Iris pigment epithelial cell (primary cell): Measurements from ENCODE around the gene DESI1.
"Not testable (repeated sequence)": the region's sequence is repeated elsewhere in the genome, so short reads cannot be mapped to it uniquely, and the experiment has no call there.

Experiments
- DNase-seq: peaks from one replicate; pipeline ENCODE4 v3.0.0-alpha.2; 2011; ENCODE audit warnings: low read depth

Gene DESI1

DNA sequence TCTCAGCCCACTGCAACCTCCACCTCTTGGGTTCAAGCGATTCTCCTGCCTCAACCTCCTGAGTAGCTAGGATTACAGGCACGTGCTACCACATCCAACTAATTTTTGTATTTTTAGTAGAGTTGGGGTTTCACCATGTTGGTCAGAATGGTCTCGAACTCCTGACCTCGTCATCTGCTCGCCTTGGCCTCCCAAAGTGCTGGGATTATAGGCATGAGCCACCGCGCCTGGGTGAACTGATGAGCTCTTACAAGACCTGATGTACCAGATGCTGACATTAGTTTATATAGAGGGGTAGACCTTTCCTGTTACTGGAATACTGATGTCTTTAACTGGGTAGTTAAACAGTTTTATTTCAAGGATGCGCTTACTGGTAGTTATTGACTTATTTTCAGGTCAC lies 13.8 kb upstream of the DESI1 start:
- not testable (repeated sequence) for DNase-seq

DNA sequence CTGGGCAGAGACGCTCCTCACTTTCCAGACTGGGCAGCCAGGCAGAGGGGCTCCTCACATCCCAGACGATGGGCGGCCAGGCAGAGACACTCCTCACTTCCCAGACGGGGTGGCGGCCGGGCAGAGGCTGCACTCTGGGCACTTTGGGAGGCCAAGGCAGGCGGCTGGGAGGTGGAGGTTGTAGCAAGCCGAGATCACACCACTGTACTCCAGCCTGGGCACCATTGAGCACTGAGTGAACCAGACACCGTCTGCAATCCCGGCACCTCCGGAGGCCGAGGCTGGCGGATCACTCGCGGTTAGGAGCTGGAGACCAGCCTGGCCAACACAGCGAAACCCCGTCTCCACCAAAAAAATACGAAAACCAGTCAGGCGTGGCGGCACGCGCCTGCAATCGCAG lies 10.8 kb upstream of the DESI1 start:
- DNase-seq = not testable (repeated sequence)

DNA sequence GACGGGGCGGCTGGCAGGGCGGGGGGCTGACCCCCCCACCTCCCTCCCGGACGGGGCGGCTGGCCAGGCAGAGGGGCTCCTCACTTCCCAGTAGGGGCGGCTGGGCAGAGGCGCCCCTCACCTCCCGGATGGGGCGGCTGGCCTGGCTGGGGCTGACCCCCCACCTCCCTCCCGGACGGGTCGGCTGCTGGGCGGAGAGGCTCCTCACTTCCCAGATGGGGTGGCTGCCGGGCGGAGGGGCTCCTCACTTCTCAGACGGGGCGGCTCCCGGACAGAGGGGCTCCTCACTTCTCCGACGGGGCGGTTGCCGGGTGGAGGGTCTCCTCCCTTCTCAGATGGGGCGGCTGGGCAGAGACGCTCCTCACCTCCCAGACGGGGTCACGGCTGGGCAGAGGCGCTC lies 10.3 kb upstream of the DESI1 start:
- not testable (repeated sequence) for DNase-seq

DNA sequence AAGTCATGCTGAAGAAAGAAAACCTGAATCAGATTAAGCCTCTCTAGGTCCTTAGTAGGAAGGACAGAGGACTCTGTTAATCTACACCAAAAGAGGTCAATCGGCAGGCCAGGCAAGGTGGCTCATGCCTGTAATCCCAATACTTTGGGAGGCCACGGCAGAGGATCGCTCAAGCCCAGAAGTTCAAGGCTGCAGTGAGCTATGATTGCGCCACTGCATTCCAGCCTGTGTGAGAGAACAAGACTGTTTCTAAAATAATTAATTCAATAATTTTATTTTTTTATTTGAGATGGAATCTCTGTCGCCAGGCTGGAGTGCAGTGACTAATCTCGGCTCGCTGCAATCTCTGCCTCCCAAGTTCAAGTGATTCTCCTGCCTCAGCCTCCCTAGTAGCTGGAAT lies 4.7 kb upstream of the DESI1 start:
- DNase-seq = peak; percentile 9

DNA sequence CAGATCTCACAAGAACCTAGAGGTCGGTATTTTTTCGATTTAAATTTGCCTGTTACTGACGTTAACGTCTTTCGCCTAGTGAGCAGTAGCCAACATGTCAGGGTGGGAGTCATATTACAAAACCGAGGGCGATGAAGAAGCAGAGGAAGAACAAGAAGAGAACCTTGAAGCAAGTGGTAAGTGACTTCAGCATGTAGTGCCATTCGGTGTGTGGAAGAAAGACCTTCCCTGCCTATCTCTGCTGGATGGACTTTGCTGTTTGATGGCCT lies 1.0 kb upstream of the DESI1 start:
- DNase-seq = peak; percentile 68

DNA sequence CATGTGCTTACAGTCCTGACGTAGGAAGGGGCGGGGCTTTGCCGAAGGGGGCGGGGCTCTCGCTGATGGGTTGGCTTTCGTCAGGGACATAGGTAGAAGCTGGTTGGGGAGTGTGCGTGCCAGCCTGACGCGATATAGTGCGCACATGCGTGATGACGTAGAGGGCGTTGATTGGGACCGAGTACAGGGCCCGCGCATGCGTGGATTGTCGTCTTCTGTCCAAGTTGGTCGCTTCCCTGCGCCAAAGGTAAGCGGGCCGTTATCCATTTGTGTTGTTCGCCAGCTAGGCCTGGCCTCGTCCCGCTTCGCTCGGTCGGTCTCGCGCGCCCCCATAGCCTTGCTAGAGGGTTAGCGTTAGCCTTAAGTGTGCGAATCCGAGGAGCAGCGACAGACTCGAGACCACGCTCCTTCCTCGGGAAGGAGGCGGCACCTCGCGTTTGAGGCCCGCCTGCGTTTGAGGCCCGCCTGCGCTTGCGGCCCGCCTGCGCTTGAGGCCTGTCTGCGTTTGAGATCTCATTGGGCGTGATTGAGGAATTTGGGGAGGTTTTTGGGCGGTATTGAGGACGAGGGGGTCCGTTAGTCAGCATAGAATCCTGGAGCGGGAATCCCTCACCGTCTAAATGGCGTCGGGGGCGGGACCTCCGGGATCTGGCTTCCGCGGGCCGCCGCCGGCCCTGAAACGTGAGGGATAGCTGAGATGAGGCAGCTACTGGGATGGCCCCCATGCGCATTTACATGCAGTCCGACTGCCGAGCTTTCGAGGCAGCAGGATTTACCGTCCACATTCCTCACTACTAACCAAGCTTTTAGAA lies 462 bp upstream of the DESI1 start, which contains the start of gene XRCC6:
Gene XRCC6, plus strand, starts transcription at position 197 of the 812 bp plus-strand sequence. CDS start 710 bp downstream, outside the sequence.
- DNase-seq = peak; percentile 99

DNA sequence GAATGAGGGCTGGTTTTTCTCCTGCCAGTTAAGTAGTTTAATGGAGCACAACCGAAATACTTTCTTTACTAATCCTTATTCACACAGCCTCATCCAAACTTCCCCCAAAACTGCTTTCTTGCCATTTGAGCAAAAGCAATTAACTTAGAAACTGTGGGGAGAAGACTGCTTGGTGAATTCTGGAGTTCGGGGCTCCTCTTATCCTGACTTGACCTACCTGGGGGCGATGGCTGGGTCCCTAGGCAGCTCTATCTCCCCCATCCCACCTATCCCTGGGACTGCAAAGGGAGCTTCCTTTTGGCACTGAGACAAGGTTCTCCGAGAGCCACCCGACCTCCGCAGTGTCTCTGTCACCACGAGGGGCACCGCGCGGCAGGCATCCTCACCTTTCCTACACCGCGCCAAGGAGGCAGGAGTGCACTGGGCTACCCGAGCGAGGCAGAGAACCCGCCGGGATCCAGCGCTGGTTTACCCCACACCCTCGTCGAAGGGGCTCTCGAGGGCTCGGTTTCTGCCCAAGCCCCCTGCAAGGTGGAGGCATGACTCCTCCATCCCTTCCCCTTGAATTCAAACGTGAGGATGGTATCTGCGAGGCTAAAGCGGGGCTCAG lies 759 bp downstream of the DESI1 start:
- no peak for DNase-seq

DNA sequence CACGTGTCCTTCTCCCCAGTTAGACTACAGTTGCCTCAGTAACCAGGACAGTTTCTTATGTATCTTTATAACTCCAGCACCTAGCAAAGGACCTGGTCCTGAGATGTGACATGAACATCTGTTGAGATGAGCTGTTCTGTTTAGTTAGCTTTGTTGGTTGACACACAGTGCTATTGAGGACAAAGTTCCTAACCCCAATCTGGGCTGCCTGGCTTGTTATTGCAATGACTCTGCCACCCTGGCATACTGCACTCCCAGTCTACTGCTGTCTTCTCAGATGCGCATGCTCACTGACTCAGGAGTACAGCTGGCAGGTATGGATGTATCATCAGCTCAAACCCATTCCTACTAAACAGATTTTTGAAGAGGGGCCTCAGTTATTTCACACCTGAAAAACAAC lies 7.4 kb downstream of the DESI1 start:
- no peak for DNase-seq

DNA sequence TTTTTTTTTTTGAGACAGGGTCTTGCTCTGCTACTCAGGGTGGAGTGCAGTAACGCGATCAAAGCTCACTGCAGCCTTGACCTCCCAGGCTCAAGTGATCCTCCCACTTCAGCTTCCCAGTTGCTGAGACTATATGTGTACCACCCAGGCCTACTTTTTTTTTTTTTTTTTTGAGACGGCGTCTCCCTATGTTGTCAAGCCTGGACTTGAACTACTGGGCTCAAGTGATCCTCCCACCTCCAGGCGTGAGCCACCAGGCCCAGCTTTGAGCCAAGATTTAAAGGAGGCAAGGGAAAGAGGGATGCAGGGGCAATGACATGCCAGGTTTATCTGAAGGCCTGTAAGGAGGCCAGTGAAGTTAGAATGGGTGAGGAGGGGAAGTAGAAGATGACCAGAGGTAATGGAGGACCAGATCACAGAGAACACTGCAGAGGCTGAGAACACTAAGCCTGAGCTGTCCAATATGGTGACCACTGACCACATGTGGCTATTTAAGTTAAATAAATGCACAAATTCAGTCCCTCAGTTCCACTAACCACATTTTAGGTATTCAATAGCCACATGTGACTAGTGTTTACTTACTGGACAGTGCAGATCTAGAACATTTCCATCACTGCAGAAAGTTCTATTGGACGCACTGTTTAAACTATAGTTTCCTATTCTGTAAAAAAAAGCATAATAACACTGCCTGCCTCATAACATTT lies 8.1 kb downstream of the DESI1 start:
- no peak for DNase-seq

DNA sequence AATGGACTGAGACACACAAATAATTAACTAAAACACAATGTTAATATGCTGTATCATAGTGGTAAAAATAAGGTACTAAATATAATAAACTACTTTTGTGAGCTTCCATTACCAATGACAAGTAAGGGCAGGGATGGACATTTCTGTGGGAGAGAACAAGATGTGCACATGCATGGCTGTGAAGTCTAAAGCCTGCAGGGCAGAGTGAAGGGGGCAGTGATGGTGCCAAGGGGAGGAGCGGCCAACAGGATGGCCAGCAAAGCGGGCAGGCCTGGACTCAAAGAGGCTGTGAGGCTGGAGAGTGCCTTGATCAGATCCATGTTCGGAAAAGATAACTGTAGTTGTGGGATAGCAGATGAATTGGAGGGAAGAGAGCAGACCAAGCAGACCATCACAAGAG lies 12.5 kb downstream of the DESI1 start:
- DNase-seq = no peak

DNA sequence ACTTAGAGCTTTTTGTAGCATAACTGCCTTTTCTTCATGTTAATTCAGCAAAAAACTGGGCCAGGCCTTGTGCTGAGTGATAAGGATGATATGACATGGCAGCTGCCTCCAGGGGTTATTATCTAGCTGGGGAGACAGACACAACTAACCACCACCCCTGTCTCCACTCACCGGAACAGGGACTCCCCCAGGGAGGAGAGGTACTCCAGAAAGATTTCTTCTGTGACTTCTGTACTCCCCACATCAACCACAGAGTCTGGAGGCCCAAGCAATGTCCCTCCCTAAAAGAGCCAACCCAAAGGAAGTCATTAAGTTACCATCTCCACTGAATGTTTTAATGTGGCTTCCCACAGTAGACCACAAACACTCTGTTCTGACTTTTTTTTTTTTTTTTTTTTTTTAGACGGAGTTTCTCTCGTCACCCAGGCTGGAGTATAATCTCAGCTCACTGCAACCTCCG lies 16.9 kb downstream of the DESI1 start:
- no peak for DNase-seq

DNA sequence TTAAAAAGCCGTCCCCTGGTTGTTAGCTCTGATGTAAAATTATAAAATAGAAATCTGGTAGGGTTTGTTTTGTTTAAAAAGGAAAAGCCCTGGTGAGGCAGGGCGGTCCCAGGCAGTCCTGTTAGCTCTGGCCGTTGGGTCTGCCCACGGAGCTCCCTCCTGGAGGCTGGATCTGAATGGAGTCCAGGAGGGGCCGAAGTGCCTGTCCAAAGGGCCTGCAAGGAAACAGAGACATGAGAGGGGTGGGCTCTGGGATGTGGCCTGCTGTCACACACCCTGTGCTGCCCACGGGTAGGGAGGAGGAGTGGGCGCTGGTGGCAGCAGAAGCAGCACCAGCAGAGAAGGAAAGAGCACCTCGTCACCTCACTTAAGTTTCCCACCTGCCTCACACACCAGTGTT lies 19.9 kb downstream of the DESI1 start:
- no peak for DNase-seq

DNA sequence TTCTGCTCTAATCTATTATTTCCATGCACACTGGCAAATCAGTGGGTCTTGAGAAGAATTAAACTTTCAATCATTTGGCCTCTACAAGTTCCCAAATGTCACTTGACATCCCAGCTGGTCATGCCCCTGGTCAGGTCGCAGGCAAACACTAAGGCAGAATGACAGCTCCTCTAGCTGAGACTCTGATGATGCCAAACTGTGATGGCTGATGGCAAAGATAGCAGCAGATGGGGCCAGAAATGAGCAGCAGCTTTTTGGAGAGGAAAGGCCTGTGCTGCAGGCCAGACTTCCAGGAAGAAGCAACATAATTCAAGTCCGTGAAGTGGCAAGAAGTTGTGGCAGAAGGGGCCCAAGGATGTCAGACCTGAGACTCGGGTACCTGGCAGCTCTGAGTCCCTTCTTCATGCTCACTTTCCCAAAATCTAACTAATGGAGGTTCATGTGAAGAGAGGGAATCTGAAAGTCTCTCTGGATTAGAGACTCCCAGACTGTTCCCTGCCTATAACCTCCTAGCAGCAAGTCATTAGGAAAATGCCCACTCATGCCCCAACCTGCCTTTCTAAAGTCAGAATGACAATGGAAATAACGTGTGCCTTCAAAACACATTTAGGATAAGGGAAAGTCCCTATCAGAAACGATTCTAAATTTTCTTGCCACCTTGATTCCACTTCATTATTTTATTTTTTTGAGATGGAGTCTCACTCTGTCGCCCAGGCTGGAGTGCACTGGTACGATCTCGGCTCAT lies 21.8 kb downstream of the DESI1 start:
- DNase-seq = no peak

DNA sequence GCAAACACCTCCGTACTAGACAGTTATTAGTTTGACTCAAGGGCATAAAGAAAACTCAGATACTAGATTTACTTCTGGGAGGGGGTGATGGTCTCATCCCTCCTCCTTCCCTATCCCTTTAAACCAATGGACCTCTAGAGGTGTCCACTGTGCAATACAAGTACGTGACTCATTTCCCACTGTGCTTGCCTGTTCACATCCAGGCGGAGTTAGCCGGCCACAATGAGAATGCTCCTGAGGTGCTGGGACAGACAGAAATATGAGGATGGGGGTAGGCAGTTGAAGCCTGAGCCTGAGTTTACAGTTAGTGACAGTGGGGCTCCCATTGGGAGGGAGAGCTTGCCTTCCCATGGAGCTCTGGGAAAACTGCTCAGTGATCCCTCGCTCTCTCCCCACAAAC lies 22.8 kb downstream of the DESI1 start:
- DNase-seq = peak; percentile 90

DNA sequence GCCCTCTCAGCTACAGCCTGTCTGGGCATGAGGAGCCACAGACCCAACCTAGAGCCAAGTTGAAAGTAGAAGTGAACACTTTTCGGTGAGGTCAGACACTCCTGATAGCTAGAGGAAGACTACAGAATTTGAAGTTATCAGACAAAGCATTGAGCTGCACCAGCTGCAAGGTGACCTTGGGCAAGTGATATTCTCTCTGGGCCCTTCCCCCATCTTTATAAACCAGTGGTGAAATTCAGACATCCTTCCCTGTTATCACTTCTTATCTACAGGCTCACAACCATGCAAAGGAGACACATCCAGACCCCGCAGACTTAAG lies 23.2 kb downstream of the DESI1 start:
- DNase-seq = no peak

DNA sequence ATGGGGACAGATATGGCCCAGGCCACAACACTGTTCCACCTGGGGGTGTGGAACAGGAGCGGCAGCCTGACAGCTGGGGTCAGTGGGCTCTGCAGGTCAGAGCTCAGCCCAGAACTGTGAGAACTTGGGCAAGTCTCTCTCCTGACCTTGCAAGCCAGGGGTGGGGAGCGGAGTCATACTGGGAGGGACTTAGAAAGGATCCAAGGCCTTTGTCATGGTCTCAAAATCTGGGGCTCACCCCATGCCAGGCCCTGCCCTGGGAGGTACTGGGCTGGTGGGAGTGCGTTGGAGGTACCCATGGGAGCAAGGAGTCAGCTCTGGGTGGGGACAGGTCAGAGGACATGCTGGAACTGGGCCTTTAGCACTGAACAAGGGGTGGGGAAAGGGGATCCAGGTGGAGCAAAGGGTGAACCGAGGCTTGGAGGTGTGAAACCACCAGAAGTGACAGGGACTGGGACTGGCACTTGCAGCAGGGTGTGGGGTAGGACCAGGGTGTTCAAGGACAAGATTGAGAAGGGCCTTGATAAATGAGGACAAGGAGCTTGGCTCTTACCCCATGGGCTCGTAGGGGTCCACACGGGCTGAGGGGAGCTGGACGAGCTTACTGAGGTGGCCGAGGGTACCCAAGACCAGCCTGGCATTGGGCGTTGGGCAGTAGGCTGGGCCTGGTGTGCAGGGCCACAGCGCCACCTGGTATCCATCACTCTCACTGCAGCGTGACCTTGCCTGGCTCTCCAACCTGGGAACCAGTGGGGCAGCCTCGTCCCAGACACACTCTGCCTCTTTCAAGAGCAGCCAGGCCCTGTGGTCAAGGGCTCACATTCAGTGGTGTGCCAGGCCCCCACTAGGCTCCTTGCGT lies 23.8 kb downstream of the DESI1 start:
- DNase-seq = peak; percentile 46

DNA sequence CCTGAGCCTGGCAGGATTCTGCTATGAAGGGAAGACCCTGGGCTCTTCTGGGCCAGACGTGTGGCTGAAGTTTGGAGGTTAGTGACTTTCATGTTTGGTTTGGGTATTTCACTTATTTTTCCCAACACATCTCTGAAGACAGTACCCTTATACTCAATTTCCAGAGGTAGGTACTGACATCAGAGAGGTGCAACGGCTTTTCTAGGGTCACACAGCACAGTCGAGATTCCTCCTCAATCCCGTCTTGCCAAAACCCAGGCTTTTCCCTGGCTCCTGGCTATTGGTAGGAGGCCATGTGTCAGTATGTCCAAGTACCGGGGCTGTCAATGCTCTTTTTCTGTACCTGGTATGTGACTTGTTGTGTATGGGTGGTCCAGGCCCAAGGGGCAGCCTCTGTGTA lies 25.1 kb downstream of the DESI1 start:
- no peak for DNase-seq

DNA sequence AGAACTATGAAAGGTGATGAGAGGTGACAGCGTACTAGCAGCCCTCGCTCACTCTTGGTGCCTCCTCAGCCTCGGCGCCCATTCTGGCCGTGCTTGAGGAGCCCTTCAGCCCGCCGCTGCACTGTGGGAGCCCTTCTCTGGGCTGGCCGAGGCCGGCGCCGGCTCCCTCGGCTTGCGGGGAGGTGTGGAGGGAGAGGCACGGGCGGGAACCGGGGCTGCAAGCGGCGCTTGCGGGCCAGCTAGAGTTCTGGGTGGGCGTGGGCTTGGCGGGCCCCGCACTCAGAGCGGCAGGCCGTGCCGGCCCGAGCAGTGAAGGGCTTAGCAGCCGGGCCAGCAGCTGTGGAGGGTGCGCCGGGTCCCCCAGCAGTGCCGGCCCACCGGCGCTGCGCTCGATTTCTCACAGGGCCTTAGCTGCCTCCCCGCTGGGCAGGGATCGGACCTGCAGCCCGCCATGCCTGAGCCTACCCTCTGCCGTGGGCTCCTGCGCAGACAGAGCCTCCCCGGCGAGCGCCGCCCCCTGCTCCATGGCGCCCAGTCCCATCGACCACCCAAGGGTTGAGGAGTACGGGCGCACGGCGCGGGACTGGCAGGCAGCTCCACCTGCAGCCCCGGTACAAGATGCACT lies 27.4 kb downstream of the DESI1 start:
- DNase-seq = not testable (repeated sequence)

DNA sequence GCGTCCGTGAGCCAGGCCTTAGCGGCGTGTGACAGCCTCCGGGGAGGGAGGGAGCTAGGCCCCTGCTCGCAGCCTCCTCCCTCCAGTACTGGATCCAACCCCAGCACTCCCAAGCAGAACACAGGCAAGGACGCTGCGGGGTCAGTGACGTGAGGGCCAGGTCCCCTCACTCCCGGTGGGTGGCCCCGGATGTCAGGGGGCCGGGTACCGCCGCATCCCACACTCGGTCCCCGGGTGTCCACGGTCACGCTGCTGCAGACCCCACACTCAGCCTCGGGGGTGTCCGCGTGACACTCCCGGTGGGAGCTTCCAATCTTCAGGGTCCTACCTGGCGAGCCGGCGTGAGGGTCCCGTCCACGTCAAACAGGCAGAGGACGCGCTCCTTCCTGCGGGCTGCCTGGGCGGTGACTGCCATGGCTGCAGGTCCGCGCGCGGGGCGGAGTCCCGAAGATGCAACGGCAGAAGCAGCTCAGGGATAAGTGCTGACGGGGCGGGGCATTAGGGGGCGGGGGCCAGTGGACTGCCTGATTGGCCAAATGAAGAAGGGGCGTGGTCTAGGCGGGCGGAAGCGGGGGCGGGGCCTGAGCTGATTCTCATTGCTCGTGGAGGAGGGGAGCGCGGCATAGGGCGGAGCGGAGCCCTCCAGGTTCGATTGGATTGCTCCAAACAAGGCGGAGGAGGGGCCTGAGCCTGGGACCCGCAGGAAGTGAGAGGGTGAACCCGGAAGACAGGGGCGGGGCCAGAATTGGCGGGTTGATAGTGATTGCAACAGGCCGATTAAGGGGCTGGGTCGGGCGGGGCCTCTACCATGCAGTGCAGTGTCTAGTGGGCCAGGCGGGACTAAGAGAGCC lies 31.2 kb downstream of the DESI1 start, which contains the start of gene PMM1:
Gene PMM1, minus strand, starts transcription at position 450 of the 851 bp plus-strand sequence. Its CDS starts 35 bp downstream, at position 415.
- DNase-seq = peak; percentile 99

DNA sequence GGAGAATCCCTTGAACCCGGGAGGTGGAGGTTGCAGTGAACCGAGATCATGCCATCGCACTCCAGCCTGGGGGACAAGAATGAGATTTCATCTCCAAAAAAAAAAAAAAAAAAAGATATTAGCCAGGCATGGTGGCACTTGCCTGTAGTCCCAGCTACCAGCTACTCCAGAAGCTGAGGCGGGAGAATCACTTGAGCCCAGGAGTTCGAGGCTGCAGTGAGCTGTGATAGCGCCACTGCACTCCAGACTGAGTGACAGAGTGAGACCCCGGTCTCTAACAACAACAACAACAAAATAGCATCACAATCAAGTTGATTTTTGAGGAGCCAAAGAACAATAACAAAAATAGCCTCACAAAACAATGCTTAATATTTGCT lies 33.5 kb downstream of the DESI1 start:
- no peak for DNase-seq
